ENCODE results near the gene GSE1.
A peak's percentile ranks its signal among the peaks of the same experiment; 100 is the strongest.
"Not testable (repeated sequence)": the region's sequence is repeated elsewhere in the genome, so short reads cannot be mapped to it uniquely, and the experiment has no call there.

GSE1 gene

DNA sequence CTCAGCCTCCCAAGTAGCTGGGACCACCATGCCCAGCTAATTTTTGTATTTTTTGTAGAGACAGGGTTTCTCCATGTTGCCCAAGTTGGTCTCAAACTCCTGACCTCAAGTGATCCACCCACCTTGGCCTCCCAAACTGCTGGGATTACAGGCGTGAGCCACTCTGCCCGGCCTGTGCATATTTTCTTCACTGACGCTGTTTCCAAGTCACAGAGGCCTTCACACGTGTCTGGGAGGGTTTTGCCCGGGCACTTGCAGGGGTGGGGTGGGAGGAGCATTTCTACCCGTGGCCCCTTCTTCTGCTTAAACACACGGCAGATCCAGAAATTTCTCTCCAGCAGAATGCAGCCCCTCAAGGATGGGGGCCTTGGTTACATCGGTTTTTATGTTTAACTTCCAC lies 20.8 kb upstream of the GSE1 start:
- not testable (repeated sequence) for DNase-seq

DNA sequence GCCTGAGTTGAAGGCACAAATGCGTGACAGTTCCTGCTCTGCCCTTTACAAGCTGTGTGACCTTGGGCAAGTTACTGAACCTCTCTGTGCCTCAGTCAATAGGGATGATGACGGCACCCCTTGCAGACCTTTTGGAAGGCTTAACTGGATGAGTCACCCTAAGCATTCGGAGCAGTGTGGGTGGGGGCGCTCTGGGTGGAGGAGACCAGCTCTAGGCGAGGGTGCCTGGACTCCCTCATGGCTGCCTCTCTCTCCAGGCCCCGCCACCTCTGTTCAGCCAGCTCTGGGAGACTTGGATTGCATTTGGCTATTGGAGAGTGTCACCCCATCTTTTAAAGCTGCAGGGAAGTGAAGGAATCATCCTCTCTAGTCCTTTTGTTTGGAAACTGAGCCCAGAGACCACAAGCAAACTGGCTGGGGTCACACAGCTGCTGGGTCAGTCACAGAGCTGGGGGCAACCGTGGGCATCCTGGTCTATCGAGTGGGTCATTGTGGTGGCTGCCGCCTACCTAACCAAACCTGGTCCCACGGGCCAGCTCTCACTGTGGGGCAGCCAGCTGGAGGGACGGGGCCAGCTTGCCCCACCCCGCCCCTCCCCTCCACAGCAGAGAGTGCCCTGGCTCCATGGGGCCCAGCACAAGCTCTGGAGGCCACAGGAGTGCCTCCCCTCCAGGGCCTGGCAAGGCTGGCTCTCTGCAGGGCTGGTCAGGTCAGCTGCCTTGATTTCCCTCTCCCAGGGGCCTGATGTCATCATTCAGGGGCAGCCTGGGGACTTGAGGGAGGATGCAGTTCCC lies 20.2 kb upstream of the GSE1 start:
- DNase-seq, result no peak

DNA sequence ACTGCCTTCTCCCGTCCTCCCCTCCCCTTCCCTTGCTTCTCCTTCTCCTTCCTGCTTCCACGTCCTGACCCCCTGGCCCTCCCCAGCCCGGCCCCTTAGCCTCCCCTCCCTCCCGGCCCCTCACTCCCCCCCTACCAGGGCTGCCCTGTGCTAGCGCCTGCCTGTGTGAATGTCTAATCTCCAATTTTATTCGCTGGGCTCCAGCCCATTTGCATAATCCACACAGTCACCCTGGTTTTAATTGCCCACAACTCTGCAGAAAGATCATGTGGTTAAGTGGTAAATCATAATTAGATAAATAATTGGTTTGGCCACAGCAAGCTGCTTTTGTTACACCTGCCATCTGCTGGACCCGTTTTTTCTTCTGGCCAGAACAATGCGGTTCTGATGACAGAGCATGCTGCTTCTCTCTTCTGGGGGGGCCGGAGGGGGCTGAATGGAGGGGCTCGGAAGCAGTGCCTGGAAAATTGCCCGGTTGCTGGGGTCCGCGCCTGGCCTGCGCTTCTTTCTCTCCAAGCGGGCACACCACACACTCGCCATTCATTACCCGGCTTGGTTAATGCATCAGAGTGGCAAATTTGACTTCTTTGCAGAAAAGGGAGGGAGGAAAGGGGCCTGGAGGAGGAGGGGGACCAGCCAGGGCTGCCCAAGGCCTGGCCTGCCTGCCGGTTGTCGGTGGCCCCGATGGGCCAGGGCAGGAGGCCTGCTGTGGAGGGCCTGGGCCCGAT lies 19.5 kb upstream of the GSE1 start:
- peak; percentile 43 to 80 for DNase-seq

DNA sequence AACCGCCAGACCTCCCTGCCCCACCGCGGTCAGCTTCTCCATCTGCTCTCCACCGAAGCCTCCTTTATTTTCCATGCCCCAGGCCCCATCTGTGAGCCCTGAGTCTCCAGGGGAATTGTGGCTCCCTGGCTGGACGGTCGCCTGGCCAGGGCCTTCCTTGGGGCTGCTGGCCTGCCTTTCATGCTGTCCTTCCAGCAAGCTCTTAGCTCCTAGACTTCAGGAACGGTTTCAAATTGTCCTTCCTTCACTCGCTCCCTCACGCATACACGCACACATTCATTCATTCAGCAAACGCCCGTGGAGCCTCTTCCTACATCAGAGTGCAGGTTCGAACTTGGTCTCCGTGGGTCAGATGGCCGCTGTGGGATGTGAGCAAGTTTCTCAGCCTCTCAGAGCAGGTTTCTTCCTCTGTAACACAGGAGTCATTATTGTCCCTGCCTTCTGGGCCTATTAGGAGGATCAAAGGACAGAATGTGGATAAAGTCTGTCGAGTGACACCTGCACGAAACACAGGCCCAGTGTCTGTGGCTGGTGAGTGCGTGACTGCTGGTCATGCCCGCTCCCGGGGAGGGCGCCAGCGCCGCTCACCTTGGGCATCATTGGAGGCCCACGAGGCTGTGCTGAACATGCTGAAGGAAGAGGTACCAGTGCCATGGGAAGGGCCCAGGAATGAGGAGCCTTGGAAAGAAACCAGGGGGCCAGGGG lies 18.7 kb upstream of the GSE1 start:
- DNase-seq, result no peak

DNA sequence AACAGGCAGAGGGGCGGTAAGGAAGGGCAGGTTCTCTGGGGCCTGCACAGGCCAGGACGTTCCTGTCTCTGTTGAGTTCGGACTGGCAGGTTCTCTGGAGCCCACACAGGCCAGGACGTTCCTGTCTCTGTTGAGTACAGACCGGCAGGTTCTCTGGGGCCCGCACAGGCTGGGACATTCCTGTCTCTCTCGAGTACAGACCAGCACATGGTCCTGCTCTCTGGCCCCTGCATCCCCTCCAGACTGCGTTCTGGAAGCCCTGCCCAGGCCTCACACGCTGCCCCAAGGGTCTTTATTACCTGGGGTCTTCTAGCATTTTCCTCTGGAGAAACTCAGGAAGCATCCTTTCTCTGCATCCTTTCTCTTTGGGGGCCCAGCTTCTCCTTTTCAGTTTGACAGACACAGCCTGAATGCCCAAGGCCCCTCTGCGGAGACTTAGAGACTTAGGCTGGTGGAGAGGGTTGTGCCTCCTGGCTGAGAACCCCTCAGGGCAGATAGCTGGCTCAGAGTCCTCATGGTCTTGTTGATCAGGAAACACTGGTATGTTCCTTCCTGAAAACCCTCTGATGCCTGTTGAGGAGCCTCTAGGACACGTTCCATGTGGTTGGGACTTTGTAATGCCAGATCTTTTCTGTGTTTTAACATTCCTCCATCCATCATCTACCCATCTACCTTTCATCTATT lies 18.0 kb upstream of the GSE1 start:
- DNase-seq, result no peak

DNA sequence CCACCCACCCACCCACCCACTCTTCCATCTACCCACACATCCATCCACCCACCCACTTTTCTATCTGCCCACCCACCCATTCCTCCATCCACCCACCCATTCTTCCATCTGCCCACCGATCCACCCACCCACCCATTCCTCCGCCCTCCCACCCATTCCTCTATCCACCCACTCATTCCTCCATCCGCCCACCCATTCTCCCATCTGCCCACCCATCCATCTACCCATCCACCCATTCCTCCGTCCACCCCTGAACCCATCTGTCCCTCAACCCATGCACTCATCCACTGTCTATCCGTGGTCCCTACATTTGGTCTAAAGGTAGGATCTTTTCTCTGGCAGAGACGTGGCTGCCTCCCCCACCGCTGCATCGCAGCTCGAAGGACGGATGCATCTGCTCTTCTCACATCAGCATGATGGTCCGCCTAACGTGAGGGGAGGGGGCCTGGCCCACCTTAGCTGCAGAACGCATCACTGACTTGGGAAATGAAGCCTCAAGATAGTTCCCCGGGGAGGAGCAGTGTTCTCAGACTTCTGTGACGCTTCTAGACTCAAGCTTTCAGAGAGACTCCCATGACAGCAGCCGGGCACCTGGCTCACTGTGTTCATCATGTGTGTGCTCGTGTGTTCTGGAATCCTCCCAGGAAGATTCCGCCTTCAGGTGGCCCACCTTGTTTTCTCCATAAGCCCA lies 17.2 kb upstream of the GSE1 start:
- DNase-seq, result no peak

DNA sequence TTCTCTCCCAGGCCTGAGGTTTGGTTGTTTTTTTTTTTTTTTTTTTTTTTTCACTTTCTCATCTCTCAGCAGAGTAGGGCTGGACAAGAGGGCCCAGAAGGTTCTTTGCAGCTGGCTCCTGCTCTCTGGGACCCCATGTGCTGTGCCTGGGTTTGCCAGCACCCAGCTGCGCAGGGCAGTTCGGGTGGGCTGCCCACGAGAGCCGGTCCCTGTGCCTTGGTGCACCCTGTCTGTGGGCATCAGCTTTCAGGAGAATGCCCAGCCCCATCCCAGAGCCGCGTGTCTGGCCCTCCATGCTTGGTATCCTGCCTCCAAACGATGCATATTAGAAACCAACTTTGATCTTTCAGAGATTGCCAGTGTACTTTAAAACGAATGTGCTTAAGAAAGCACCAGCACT lies 15.0 kb upstream of the GSE1 start:
- DNase-seq, result no peak

DNA sequence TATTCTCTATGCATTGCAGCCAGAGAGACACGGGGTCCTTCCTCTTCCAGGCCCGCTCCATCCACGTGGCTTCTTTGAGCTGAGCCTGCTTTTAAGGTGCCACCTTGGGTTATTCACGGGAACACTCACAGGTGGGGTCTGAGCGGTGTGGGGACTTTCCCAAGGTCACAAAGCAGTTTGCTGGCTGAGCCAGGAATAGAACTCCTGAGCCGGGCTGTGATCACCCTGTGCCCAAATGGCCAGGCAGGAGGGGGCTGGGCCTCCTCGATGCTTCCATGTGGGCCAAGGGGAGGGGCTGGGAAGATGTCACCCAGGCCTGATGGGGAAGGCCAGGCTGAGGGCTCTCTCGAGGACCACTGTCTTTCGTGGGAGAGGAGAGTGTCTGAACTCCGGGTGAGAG lies 13.0 kb upstream of the GSE1 start:
- no peak for DNase-seq

DNA sequence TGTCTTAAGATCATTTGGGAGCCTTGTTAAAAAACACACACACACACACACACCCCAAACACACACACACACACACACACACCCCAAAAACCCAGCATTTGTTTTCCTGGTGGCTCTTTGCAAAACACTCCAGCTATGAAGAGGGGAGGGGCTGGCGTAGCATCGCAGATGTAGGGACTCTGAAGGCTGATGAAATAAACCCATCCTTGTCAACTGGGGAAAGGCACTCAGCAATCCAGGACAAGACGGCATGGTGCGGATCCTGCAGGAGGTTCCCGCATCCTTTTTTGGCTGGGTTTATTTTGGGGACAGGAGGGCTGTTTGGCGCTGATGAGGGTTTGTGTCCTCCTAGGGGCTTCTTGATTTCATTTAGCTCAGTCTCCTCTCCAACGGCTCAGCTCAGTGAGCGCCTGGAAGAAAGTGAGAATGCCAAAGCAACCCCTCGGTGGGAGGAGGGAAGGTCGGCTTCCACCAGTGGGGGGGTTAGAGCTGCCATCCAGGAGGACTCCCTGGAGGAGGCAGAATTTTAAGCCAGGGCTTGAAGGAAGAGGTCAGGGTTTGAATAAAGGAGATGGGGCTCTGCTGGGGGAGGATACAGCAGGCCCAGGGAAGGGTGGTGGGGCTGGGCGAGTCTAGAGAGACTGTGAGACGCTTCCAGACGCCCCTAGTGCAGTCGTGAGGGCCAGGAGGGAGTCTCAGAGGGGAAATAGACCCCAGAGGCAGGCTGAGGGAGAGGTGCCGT lies 12.4 kb upstream of the GSE1 start:
- DNase-seq, result no peak

DNA sequence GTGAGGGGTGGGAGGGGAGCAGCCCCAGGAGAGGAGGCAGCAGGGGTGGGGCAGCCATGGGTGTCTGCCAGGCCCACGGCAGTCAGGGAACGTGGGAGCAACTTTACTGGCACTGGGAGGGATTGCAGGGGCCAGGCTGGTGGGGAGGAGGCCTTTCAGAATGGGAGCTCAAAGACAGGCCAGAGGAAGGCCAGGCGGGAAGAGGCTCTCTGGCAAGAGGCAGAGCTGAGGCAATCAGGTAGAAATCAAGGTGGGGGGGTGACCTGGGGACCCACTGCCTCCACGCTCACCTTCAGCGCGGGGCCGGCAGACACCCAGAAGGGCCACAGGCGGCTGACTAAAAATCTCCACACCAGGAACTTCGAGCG lies 11.9 kb upstream of the GSE1 start:
- DNase-seq, result no peak

DNA sequence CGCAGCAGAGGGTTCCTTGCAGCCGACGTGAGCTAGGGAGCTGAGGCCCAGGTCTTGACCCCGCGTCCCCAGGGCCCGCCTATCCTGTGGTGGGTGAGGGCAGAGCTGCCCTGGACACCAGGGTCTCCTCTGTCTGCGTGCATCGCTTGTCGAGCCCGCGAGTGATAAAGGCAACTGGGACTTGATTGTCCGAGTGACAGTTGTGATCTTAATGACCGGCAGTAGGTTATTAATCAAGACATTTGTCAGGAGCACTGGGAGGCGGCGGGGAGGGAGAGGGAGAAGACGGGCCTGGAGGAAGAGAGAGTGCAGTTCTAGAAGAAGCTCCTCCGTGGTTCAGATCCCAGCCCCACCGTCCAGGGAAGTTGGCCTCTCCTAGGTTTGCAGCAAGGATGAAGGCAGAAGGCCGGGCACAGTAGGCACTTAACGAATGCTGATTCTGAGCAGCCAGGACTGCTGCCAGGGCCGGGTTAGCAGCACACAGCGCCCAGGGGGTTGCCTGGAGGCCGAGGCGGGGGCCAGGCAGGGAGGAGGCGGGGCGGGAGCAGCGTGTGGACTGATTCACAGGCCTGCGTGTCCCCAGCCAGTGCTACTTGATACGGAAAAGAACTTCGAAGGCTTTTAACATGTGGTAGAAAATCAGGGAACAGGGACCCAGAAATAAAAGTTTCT lies 11.3 kb upstream of the GSE1 start:
- DNase-seq, result peak in 1 of 2 experiments; percentile 21

DNA sequence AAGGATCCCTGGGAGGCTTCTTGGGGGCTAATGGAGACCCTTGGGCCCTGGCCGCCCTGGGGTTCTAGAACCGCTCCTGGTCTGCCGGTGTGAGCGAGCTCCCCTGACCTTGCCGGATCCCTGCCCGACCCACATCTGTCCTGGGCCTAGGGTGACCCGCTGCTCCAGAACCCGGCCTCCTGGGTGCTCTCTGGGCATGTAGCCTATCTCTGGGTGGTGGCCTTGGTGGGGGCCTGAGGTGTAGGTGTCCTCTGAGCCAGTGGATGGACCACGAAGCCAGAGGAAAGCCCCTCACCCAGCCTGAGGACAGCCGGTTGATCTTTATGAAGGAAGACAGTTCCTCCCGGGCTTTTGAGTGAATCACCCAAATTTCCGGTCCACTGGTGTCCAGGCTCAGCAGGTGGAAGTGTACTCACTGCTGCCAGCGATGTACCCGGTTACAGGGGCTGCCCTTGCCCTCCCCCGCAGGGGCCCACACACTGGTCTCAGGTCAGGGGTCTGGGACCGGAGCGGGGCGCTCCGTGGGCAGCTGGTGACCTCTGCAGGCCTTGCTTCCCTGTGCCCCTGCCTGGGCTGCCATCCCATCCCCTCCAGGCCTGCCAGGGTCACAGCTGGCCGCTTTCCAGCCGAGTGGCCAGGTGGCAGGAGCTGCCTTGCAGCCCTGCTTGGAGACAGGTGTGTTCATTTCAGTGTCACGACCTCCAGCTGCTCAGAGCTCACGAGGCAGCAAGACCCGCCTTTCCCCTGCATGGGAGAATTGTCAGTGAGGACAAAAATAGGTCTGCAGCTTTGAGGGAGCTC lies 10.5 kb upstream of the GSE1 start:
- no peak for DNase-seq

DNA sequence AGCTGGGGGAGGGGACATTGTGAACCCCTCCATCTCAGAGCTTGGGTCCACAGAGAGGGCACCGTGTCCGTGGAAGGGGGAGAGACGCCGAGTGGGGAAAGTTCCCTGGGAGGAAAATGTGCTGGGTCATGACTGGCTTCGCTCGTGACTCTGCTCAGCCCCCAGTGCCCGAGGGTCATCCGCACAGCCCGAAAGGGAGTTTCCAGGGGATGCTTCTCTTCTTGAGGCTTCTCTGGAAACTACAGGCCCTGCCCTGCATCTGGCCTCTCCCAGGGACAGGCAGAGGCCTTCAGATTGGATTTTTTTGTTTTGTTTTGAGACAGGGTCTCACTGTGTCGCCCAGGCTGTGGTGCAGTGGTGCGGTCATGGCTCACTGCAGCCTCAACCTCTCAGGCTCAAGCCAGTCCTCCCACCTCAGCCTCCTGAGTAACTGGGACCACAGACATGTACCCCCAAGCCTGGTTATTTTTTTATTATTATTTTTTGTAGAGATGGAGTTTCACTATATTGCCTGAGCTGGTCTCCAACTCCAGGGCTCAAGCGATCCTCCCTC lies 9.8 kb upstream of the GSE1 start:
- no peak for DNase-seq

DNA sequence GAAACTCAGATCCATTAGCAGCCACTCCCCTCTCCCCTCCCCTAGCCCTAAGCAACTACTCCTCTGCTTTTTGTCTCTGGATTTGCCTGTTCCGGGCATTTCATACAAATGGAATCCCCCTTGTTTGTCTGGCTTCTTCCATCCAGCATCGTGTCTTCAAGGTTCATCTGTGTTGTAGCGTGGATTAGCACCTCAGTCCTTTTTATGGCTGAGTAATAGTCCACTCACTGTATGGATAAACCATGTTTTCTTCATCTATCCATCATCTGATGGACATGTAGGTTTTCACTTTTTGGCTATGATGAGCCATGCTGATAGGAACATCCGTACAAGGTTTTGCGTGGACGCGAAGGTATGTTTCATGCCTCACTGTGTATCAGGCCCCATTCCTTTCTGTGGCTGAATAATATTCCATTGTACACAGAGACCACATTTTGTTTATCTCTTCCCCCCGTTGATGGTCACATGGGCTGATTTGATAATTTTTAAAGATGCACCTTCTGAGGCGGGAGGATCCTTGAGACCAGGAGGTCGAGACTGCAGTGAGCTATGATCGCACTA lies 8.9 kb upstream of the GSE1 start:
- DNase-seq, result no peak

DNA sequence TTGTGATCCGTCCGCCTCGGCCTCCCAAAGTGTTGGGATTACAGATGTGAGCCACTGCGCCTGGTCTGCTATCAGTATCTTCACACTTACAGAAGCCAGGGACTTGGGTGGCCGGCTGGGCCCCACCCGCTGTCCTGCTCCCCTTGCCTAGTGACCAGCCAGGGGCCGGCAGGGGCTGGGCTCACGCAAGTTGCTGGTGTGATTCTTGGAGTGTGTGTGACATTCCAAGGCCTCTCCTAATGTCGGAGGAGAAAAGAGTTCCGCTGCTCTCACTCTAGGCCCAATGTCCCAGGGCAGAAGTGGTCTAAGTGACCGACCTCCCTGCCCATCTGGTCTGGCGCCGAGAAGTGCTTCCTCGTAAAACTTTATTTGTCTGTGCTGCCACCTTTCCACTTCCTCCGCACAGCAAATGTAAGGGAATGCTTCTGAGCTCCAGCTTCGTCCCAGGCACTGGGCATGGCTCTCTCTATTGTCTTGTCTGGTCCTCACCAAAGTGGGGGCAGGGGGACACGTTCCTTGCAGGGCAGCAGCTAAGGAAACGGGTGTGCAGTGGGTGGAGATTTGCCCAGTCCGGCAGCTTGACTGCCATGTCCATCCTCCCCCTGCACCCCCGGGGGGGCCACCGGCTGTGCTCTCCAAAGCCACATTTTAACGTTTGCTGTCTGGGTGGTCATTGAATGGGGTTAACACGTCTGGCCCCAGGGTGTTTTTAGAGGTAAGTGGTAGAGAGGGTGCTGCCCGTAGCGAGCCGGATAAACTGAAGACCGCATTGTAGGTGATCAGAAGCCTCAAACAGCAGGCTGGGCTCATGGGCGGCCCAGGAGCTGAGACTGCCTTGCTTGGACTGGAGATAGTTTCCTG lies 7.8 kb upstream of the GSE1 start:
- DNase-seq, result no peak

DNA sequence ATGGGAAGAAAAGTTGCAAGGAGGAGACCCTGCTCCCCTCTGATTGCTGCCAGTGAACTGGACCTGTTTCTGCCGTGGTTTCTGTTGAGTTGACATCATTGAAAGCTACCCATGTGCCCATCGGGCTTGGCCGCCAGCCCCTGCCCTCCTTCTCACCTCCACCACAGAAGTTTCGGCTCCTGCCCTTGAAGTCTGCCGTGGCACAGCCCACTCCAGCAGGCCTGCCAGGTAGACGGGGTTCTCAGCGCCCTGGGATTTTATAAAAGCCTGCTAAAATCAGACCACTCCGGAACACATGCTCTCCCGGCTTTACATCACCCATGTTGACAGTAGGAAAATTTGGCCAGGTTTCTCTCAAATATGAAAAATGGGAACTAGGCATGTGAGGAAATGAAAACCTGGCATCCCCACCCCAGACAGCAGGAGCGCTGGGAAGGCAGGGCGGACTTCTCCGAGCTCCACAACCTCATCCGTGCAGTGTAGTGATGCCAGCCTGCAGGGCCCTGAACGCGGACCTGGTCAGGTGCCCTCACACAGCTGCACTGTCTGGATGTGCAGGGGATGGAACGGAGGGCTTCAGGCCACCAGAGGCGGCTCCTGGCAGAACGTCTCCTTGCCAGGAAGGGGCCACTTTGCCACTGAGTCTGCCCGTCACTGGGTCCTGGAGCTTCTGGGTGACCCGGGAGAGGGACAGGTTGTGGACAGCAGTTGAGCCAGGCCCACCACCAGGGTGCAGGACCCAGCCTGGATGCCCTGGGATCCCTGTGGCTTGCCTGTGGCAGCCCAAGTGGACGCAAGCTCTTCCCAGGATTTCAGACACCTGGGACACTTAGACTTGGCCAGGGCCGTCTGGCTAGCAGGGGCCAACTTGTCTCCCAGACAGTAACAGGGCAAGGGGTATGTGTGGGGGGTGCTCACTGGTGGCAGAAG lies 6.9 kb upstream of the GSE1 start:
- peak in 1 of 2 experiments; percentile 32 for DNase-seq

DNA sequence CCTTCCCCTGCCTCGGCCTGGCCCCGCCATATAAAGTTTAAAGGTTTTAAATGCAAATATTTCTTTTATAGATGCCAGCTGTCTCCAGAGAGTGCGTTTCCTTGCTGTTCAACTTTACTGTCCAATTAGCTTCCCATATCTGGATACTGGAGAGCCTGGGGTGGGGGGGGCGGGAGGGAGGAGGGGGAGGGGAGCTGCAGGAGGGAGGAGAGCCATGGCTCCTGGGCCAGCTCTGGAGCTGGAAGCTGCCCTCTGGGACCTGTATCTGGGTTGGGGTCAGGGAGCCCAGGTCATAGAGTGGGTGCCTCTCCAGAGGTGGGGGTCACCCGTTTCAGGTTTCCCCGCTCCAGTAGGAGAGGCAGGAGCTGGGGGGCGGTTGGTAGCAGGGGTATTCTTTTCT lies 6.2 kb upstream of the GSE1 start:
- no peak for DNase-seq

DNA sequence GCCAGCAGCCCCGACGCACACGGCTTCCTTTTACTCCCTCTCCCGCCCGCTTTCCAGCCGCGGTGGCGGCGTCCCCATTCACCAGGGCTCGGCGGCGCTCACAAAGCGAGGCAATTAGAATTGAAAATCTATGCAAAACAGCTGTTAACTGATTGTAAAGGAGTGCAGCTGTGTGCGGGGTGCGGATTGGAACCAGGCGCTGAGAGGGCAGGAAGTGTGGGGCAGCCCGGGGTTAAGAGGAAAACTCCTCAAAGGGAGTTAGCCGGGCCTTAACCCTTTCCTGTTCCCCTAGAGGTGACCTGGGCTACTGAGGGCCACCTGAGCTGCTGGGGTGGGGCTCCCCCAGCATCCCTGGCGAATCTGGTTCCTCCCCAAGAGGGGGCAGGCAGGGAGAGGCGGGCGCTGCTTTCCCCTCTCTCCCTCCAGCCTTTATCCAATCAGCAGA lies 5.8 kb upstream of the GSE1 start:
- no peak for DNase-seq
